Ishikawa (cell line): Measurements from ENCODE around the gene TMEM61.

Experiments
- EP300 ChIP-seq: IDR thresholded peaks from 2 replicates; pipeline ENCODE4 v1.6.1; 2012; ENCODE audit warnings: borderline replicate concordance
- YY1 ChIP-seq: IDR thresholded peaks from 2 replicates; pipeline ENCODE4 v1.6.1; 2012; ENCODE audit warnings: low read depth
- TF ChIP-seq, protein P1 (sequence below): IDR thresholded peaks from 2 replicates; pipeline ENCODE4 v1.6.1; 2012

DNA sequence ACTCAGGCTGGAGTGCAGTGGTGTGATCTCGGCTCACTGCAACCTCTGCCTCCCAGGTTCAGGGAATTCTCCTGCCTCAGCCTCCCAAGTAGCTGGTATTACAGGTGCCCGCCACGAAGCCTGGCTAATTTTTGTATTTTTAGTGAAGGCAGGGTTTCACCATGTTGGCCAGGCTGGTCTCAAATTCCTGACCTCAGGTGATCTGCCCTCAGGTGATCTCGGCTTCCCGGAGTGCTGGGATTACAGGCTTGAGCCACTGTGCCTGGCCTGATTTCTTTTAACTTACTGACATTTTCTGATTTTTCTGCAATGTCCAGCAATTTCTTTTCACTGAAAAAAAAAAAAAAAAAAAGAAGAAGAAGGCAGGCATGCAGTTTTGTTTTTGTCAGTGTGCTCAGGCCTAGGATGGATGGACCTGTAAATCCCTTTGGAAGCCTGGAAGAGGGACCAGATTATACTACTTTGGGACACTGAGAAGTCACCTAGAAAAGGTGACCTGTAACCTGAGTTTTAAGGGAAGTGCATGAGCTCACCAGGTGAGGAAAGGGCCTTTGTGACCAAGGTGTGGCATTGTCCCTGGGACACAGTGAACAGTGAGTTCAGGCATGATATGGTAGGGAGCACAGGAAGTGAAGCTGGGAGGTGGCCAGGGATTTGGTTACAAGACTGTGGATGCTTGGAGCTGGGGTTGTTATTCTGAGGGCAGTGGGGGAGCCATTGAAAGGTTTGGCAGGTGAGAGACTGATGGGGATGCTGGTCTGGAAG is 2.7 kb upstream of the TMEM61 start:
- TF ChIP-seq, protein P1, sequence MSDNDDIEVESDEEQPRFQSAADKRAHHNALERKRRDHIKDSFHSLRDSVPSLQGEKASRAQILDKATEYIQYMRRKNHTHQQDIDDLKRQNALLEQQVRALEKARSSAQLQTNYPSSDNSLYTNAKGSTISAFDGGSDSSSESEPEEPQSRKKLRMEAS = peak; percentile 30; the same call in 1 of the 2 replicates
- TF ChIP-seq YY1 (0 out of 2 replicates have a peak, but pooled peaks have one; percentile 22), EP300 (peak; percentile 57; the same call in 1 of the 2 replicates)
